Stimulated activated memory B cell treated with anti-CD40 and anti-IgM and Interleukin-4, amounts not matched to agents 10 μg/mL and 1 μg/mL and 100 μg/mL, for 72 hours (primary cell): ENCODE results near the gene L3MBTL3.

Experiments
- ATAC-seq: fragments of 150-1000 bp; cut with Tn5 transposase; 2 replicates; pipeline ENCODE4 v1.10.0; 2021
- H3K27ac Mint-ChIP-seq: one replicate; pipeline ENCODE4 v1.8.0; 2022; ENCODE audit warnings: mild to moderate bottlenecking, mixed read lengths
- H3K27me3 Mint-ChIP-seq: one replicate; pipeline ENCODE4 v1.8.0; 2022; ENCODE audit warnings: mixed read lengths
- H3K36me3 Mint-ChIP-seq: one replicate; pipeline ENCODE4 v1.8.0; 2022; ENCODE audit warnings: mixed read lengths
- H3K4me1 Mint-ChIP-seq: one replicate; pipeline ENCODE4 v1.8.0; 2022; ENCODE audit warnings: mixed read lengths
- H3K4me3 Mint-ChIP-seq: one replicate; pipeline ENCODE4 v1.8.0; 2022; ENCODE audit warnings: mild to moderate bottlenecking, moderate library complexity, mixed read lengths
- H3K9me3 Mint-ChIP-seq: one replicate; pipeline ENCODE4 v1.8.0; 2022; ENCODE audit warnings: mixed read lengths

Gene L3MBTL3

DNA sequence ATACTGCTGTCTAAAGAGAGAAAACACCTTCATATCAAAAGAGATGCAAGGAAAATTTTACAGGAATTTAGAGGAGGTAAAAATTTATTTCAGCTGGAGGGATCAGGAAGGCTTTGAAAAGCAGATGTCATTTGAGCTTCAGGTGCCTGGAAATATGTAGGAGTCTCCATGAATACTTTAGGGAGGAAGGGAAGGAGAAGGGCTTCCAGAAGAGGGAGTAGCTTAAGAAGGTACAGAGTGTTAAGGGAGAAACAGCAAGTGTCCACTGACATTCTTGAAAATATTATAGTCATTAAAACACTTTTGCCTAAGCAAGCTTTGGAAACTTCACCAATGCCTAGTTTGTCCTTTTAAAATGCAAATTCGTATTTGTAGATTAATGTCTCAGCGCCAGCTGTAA is 27.2 kb downstream of the L3MBTL3 start:
- H3K27ac Mint-ChIP-seq, result peak overlapping the region; percentile 22
- no peak for ATAC-seq
- peaks cover 20% of the 10 kb centered on the region for H3K4me1 Mint-ChIP-seq
- no peak overlapping the region for H3K4me3 Mint-ChIP-seq
- H3K9me3 Mint-ChIP-seq, result no peaks in the 10 kb centered on the region
- no peaks in the 10 kb centered on the region for H3K27me3 Mint-ChIP-seq
- peaks cover 33% of the 10 kb centered on the region for H3K36me3 Mint-ChIP-seq

DNA sequence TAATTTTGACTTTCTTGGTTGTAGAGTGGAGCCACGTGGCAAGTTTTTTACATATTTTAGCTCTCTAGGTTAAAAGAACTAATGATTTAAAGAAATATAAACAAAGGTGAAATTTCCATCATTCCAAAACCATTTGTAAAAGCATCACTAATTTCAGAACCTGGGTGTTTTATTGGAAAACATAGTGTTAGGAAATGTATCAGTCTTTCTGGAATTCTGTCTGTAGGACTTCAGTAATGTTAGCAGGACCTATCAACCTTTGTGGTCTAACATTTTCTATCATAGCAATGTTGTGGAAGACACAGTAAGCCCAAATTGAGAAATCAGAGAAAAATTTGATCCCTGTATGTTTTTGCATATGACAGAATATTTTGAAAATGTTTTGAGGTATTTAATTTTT is 28.3 kb downstream of the L3MBTL3 start:
- no peak for ATAC-seq
- Mint-ChIP-seq H3K4me3 (no peak overlapping the region), H3K4me1 (peaks cover 11% of the 10 kb centered on the region), H3K27ac (no peak overlapping the region), H3K27me3 (no peaks in the 10 kb centered on the region), H3K36me3 (peaks cover 33% of the 10 kb centered on the region), H3K9me3 (no peaks in the 10 kb centered on the region)

DNA sequence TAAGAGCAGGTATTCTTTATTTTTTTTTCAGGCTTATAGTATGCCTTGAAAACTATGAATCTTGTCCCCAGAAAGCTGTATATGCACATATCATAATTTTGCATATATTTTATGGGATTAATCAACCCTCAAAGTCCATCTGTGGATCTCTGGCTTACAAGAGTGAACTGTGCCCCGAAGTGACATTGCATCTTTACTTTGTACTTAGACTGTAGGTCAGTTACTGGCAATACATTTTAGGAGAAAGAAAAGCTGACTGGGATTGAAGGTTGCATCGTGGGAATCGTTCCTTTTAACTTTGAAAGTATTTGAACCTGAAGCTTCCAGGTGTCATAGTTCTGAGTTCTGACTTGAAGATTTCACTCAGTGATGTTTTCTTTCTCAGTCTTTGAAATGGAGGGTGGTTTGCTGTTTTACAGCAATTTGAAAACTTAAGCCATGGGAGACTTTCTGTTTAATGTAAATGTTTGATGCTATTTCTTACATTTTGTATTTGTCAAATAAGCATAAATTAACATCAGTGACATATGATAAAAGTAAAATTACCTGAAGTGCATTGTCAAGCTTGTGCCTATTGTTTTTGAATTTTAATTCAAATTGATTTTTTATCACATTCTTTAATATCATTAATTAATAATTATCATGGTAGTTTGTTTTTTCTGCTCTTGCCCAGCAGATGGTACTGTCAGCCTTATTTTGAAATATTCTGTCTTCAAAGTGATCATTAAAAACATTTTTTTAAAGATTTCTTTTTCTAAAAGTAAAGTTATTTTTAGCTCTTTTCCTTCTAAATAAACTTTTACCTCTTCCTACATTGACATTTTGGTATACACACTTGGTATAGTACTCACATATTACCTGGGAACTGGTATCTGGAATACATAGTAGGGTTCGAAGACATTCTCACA is 29.0 kb downstream of the L3MBTL3 start:
- Mint-ChIP-seq H3K36me3 (peaks cover 33% of the 10 kb centered on the region), H3K4me3 (no peak overlapping the region), H3K27ac (no peak overlapping the region), H3K4me1 (peaks cover 10% of the 10 kb centered on the region), H3K9me3 (no peaks in the 10 kb centered on the region), H3K27me3 (no peaks in the 10 kb centered on the region)
- ATAC-seq, result no peak

DNA sequence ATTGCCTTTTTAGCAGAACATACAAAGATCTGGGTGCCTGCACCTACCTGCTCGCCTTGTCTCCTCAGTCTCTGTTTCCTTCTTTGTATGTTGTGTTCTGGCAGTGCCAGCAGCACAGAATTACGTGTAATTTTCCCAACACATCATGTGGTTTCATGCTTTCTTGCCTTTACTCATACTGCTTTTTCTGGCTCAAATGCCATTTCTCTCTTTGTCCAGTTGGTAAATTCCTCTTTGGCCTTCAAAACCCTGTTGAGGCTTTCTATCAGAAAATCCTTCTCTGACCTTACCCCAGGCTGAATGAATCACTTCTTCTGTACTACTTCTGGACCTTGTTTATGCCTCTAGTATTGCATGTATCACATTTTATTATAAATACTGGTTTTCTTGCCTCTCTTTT is 31.8 kb downstream of the L3MBTL3 start:
- Mint-ChIP-seq H3K4me1 (peaks cover 10% of the 10 kb centered on the region), H3K36me3 (peaks cover 47% of the 10 kb centered on the region), H3K9me3 (no peaks in the 10 kb centered on the region)

DNA sequence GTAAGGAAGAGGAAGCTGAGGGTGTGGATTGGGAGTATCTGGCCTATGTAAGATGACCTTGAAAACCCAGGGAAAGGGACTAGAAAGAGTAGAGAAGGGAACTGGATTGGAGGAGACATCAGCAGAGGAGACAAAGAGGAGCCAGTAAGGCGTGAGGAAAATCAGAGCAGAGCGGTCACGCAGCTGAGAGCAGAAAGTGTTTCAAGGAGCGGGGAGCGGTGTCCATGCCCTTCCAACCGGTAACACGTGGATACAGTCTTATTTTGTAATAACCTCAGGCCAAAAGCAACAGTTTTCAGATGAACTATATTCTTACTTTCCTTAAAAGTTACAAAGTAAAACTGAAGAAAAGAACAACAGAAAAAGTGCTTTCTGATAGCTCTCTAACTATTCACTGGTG is 36.3 kb downstream of the L3MBTL3 start:
- no peak overlapping the region for H3K4me3 Mint-ChIP-seq
- peaks cover 70% of the 10 kb centered on the region for H3K36me3 Mint-ChIP-seq
- no peak for ATAC-seq
- no peak overlapping the region for H3K27ac Mint-ChIP-seq
- H3K4me1 Mint-ChIP-seq, result peaks cover 20% of the 10 kb centered on the region
- no peaks in the 10 kb centered on the region for H3K9me3 Mint-ChIP-seq
- no peaks in the 10 kb centered on the region for H3K27me3 Mint-ChIP-seq

More for the DNA sequence above, 31.8 kb downstream of the L3MBTL3 start:
- peak overlapping the region; percentile 22 for H3K27ac Mint-ChIP-seq
- ATAC-seq, result peak; percentile 45
- no peaks in the 10 kb centered on the region for H3K27me3 Mint-ChIP-seq
- H3K4me3 Mint-ChIP-seq, result no peak overlapping the region

DNA sequence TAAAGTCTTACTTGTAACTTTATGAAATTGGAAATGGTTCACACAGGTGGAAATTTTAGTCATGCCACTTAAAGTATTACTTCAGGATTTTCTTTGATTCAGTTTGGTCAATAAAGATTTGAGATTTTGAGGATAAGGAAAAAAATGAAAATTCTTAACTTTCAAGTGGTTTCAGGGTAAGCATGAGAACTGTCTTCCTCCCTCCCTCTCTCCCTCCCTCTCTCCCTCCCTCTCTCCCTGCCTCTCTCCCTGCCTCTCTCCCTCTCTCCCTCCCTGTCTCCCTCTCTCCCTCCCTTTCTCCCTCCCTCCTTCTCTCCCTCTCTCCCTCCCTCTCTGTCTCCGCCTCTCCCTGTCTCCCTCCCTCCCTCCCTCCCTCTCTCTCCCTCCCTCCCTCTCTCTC is 36.9 kb downstream of the L3MBTL3 start:
- H3K27me3 Mint-ChIP-seq, result no peaks in the 10 kb centered on the region
- peaks cover 15% of the 10 kb centered on the region for H3K4me1 Mint-ChIP-seq
- H3K4me3 Mint-ChIP-seq, result no peak overlapping the region
- H3K36me3 Mint-ChIP-seq, result peaks cover 65% of the 10 kb centered on the region
- H3K9me3 Mint-ChIP-seq, result no peaks in the 10 kb centered on the region
- ATAC-seq, result no peak
- no peak overlapping the region for H3K27ac Mint-ChIP-seq

DNA sequence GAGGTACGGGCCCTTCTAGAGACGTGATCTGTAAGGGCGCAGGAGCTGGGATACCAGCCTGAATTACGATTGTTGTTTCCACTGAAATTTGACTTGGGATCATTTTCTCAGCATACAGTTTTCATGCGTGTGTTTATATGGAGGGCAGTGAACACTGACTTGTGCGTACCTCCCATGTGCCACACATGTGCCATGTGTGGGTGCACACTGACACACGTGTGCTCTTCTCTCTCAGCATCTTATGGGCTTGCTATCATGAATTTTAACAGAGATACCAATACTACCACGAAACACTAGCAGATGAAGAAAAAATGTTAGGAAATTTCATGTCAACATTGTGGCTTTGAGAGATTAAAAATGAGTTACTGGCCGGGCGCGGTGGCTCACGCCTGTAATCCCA is 39.1 kb downstream of the L3MBTL3 start:
- H3K4me3 Mint-ChIP-seq, result no peak overlapping the region

DNA sequence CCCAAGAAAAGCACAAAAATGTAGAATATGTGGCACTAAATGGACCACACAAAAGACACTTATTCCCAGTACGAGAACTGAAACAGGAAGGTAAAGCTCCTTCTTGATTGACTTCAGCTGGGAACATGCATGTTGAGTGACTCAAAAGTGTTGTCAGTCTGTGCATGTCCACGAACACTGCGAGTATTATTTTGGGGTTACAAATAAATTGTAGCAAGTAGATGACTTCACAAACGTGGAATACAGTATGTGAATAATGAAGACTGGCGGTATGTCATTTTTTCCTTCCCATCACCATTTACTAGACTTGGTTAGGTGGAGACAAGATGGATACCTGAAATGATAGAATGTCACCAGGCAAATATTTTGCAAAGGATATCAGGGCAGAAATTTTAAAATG is 45.4 kb downstream of the L3MBTL3 start:
- Mint-ChIP-seq H3K36me3 (peaks cover 42% of the 10 kb centered on the region), H3K4me1 (no peaks in the 10 kb centered on the region), H3K4me3 (no peak overlapping the region), H3K27ac (no peak overlapping the region), H3K27me3 (no peaks in the 10 kb centered on the region), H3K9me3 (no peaks in the 10 kb centered on the region)
- no peak for ATAC-seq

More for the DNA sequence above, 39.1 kb downstream of the L3MBTL3 start:
- Mint-ChIP-seq H3K9me3 (no peaks in the 10 kb centered on the region), H3K27ac (peak overlapping the region; percentile 31), H3K4me1 (peaks cover 12% of the 10 kb centered on the region), H3K36me3 (peaks cover 71% of the 10 kb centered on the region), H3K27me3 (no peaks in the 10 kb centered on the region)
- no peak for ATAC-seq

DNA sequence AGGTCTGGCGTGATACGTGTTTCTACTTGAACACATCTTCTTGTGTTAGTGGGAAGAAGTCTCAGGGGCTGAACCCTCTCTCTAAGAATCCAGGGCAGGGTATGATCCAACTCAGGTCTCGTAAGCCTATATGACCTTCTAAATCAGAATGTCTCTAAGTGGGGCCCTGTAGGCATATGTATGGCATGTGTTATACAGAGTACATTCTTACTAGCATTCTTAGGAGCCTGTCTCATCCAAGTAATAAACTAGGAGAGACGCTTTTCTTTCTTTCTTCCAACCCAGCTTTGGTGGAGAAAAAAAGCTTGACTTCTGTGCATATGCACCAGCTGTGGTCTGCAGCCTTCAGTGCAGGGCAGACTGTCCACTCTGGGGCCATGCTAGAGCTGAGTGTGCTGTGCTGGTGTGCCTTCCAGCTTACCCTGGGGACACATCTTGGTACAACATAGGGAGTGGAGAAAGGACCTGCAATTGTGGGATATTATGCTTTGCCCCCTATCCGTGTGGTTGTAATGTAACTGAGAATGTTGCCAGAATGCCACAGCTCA is 47.3 kb downstream of the L3MBTL3 start:
- H3K4me1 Mint-ChIP-seq, result no peaks in the 10 kb centered on the region
- no peak overlapping the region for H3K27ac Mint-ChIP-seq
- H3K27me3 Mint-ChIP-seq, result no peaks in the 10 kb centered on the region
- no peak for ATAC-seq
- H3K4me3 Mint-ChIP-seq, result no peak overlapping the region
- no peaks in the 10 kb centered on the region for H3K9me3 Mint-ChIP-seq
- H3K36me3 Mint-ChIP-seq, result peaks cover 40% of the 10 kb centered on the region

DNA sequence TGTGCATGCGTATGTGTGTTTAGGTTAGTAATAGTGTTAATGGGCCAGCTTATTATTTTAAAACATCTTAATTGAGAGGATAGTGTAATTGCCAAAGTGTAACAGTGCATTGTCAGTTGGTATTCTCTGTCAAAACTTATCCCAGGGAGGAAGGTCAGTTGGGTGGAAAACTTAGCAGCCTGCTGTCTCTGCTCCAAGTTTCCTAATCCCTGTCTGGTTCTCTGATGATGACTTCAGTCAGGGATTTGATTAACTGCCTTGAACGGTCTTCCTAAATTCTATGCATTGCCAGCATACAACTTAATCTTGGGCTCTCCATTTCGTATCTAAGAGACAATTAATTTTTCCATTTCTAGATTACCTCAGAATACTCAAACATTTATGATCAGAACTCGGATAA is 51.1 kb downstream of the L3MBTL3 start:
- no peaks in the 10 kb centered on the region for H3K9me3 Mint-ChIP-seq

DNA sequence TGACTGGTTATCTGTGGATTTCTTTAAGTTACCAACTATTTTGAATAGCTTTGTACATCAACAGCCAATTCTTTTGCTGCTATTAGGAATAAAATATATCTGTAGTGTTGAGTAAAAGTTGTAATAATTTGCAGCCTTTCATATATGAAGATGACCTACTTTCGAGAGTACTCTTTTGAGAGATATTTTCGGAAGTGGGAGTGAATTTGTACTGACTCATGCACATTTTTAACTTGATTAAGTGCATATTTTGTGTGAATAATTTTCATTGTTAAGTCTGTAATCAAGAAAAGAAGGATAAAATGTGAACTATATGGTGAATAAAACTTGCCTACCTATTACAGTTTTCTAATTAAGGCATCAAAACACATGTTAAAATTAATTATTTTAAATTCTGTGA is 51.9 kb downstream of the L3MBTL3 start:
- no peak for ATAC-seq
- Mint-ChIP-seq H3K27me3 (no peaks in the 10 kb centered on the region), H3K4me3 (no peak overlapping the region), H3K9me3 (no peaks in the 10 kb centered on the region), H3K27ac (no peak overlapping the region), H3K4me1 (peaks cover 8% of the 10 kb centered on the region), H3K36me3 (peaks cover 30% of the 10 kb centered on the region)

More for the DNA sequence above, 51.1 kb downstream of the L3MBTL3 start:
- no peak overlapping the region for H3K27ac Mint-ChIP-seq
- no peak for ATAC-seq
- H3K36me3 Mint-ChIP-seq, result peaks cover 26% of the 10 kb centered on the region
- no peaks in the 10 kb centered on the region for H3K27me3 Mint-ChIP-seq
- no peak overlapping the region for H3K4me3 Mint-ChIP-seq
- no peaks in the 10 kb centered on the region for H3K4me1 Mint-ChIP-seq

DNA sequence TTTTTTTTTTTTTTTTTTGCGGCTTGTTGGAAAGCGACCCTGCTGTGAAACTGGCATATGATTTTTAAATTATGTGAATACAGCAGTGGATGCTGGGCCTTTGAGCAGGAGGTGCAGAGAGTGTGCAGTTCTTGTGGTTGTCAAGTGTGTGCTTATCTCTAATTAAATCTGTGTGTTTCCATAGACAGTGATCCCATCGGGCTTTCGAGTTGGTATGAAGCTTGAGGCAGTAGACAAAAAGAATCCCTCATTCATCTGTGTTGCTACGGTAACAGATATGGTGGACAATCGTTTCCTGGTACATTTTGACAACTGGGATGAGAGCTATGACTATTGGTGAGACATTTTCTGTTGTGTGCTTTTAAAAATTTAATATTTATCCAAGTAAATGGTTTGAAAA is 52.4 kb downstream of the L3MBTL3 start:
- Mint-ChIP-seq H3K27me3 (no peaks in the 10 kb centered on the region), H3K4me1 (peaks cover 13% of the 10 kb centered on the region), H3K36me3 (peaks cover 35% of the 10 kb centered on the region), H3K9me3 (no peaks in the 10 kb centered on the region), H3K27ac (no peak overlapping the region), H3K4me3 (no peak overlapping the region)
- ATAC-seq, result no peak

DNA sequence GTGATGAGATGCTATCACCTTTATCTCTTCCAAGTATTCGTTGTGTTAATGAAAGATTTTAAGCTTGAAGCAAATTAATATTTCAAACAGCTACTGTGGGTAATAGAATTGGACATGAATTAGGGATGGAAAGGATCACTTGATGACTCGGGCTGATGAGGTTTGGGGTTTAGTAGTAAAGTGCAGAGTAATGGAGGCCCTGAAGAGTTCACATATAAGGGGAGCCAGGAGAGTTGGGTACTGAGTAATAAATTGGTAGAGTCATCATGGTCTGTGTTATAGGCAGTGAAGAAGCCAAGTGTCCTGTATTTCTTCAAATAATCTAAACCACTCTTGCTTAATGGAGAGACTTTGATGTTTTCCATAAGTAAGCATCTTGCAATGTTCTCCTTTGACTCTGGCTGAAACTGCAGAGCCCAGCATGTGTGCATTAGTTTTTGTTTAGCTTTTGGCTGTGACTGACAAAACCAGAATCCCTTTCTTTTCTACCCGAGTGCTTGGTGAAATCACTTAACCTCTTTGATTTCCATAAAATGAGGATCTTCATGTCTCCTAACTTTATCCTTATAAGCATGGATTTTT is 57.6 kb downstream of the L3MBTL3 start:
- peaks cover 13% of the 10 kb centered on the region for H3K4me1 Mint-ChIP-seq
- H3K27me3 Mint-ChIP-seq, result no peaks in the 10 kb centered on the region
- no peaks in the 10 kb centered on the region for H3K9me3 Mint-ChIP-seq
- H3K4me3 Mint-ChIP-seq, result no peak overlapping the region
- ATAC-seq, result no peak
- peaks cover 46% of the 10 kb centered on the region for H3K36me3 Mint-ChIP-seq
- H3K27ac Mint-ChIP-seq, result peak overlapping the region; percentile 7

DNA sequence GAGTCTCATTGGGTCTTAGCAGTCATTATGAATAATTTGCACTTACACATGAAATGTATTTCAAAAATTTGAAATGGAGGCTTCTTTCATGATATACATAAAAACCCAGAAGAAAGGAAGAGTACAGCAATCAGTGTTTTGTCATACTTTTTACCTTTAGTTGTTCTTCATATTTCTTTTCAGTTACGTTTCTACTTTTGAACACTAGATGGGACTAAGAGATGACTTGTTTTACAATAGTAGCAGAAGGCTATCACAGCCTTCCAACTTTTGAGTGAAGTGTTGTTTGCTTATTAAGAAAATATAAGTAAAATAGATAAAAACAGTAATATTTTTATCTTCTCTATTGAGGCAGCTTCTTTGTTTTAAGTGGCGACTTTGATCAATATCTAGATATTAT is 58.1 kb downstream of the L3MBTL3 start:
- no peak for ATAC-seq
- Mint-ChIP-seq H3K27me3 (no peaks in the 10 kb centered on the region), H3K36me3 (peaks cover 47% of the 10 kb centered on the region), H3K4me1 (peaks cover 13% of the 10 kb centered on the region), H3K9me3 (no peaks in the 10 kb centered on the region), H3K27ac (no peak overlapping the region), H3K4me3 (no peak overlapping the region)

DNA sequence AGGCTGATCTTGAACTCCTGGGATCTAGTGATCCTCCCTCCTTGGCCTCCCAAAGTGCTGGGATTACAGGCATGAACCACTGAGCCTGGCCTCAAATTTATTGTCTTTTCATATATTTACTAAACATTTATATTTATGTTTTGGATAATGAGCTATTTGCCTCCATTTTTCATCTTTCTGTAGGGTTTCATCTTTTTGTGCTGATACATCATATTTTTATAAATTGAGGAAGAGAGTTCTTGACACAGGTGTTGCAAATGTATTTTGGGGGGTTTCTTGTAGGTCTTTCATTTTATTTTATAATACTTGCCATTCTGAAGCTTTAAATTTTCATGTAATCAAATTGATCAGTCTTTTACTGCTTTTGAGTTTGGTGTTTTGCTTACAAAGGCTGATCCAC is 72.4 kb downstream of the L3MBTL3 start:
- no peaks in the 10 kb centered on the region for H3K27me3 Mint-ChIP-seq
- no peak for ATAC-seq
- peaks cover 2% of the 10 kb centered on the region for H3K9me3 Mint-ChIP-seq
- H3K27ac Mint-ChIP-seq, result no peak overlapping the region
- H3K4me3 Mint-ChIP-seq, result no peak overlapping the region
- peaks cover 74% of the 10 kb centered on the region for H3K36me3 Mint-ChIP-seq
- peaks cover under 1% of the 10 kb centered on the region for H3K4me1 Mint-ChIP-seq

DNA sequence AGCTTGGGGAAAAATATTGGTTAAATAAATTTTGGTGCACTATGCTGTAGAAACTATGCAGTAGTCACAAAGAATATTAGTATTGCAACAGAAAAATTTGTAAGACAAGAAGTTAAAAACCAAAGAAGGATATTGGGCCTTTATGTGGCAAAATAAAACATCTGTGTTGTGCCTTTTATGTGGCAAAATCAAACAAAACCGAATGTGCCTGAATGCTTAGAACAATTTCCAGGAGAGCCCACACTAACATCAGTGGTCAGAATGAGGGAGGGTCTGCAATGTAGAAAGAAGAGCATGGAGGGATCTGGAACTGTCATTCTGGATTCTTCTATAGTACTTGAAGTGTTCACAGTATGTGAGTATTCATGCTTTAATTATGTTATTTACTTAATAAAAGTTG is 75.2 kb downstream of the L3MBTL3 start:
- Mint-ChIP-seq H3K27ac (no peak overlapping the region), H3K4me3 (no peak overlapping the region), H3K4me1 (peaks cover 10% of the 10 kb centered on the region), H3K27me3 (no peaks in the 10 kb centered on the region), H3K36me3 (peaks cover 88% of the 10 kb centered on the region), H3K9me3 (peaks cover 2% of the 10 kb centered on the region)
- ATAC-seq, result no peak
